HG03571 (cell line): ENCODE data around the gene USP34.

Source experiments
- ATAC-seq: cut with Tn5 transposase; IDR thresholded peaks from one replicate; pipeline ENCODE4 v1.9.1; 2021; ENCODE audit not compliant: unreplicated experiment

The USP34 gene

DNA sequence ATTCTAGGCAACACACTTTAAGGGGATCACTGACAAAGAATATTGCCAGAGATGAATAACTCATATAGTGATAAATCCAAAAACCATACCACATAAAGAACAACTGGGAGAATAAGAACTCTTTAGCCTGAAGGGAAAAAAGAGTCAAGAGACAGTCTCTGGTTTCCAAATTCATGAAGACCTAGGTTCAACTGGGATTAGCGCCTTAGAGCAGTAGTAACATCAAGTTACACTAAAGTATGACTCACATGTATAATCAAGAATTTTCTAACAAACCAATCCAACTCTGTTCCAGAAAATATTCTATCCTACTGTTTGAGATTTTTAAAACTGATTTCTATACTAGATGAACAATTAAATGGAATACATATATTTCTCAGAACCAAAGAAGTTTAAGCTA, 93.8 kb downstream of the USP34 start:
- ATAC-seq = no peak

DNA sequence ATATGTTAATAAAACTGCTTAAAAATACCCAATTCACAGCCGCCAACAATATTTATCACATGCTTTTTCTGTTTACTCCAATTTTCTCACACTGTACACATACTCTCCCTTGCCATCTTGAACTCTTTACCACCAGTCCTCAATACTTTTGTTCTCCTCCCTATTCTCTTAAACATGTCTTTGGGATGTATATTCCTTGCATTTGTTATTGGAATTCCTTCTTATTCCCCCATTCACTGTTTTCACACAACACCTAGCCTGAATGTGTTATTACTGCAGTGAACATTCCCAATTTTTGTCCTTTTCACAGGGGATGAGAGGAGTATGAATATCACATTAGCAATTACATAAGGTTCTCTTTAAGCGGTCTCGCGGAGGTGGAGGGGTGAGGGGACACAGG, 94.7 kb downstream of the USP34 start:
- no peak for ATAC-seq

DNA sequence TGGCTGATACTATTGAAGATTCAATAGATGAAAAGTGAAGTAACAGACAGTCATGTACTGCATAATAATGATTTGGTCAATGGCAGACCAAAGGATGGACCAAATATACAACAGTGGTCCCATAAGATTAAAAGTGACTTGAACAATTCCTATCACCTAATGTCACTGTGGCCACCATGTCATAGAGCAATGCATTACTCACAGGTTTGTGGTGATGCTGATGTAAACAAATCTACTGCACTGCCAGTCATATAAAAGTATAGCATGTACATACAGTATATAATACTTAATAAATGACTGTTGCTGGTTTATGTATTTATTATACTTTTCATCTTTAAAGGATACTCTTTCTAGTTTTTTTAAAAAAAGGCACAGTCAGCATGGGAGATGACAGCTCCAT, 99.9 kb downstream of the USP34 start:
- ATAC-seq = no peak

DNA sequence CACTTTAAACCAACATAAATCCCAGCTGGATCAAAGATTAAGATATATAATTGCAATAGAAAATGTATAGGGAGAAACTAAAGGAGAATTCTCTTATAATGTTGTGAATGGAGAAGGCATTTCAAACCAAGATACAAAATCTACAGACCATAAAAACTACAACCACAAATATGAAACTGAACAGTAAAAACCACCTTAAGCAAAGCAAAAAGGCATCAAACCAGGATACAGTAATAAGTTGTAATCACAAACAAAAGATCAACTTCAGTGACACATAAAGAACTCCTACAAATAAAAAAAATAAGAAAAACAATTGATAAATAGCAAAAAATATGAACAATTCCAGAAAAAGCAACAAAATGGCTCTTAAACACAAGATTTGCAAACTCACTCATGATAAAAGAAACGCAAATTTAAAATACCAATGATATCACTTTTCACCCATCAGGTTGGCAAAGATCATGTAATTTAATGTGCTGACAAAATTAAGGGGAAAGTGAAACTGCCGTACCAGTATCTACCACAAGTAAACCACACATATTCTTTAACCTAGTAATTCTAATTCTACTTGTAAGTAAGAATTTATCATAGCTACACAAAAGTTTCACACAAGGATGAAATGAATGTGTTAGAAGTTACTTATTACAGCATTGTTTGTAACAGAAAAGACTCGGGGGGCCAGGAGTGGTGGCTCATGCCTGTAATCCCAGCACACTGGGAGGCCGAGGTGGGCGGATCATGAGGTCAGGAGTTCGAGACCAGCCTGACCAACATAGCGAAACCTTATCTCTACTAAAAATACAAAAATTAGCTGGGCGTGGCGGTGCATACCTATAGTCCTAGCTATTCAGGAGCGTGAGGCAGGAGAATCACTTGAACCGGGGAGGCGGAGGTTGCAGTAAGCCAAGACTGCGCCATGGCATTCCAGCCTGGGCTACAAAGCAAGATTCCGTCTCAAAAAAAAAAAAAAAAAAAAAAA, 101.9 kb downstream of the USP34 start:
- ATAC-seq = no peak

DNA sequence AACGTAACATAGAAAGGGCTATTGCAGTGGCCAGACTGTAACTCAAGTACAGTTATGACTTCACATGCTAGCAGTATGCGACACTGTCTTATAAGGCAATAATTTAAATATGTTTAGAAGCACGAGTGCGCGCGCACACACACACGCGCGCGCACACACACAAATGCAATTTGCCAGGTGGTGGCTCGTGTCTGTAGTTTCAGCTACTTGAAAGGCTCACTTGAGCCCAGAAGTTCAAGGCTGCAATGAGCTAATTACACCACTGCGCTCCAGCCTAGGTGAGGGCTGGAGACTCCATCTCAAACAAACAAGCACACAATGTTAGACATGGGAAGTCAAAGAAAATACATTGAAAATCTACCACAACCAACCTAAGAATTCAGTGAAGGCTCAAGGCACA, 103.7 kb downstream of the USP34 start:
- no peak for ATAC-seq

DNA sequence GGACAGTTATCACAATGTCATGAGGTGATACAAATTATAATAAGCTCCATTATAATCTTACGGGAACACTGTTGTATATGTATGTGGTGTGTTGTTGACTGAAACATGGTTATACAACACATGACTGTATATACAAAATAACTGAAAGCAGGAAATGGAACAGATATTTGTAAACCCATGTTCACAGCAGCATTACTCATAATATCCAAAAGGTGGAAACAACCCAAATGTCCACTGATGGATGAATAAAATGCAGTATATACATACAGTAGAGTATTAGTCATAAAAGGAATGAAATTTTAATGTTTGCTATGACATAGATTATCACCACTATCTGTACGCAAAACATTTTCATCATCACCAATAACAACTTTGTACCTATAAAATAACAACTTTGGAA, 107.3 kb downstream of the USP34 start:
- no peak for ATAC-seq

DNA sequence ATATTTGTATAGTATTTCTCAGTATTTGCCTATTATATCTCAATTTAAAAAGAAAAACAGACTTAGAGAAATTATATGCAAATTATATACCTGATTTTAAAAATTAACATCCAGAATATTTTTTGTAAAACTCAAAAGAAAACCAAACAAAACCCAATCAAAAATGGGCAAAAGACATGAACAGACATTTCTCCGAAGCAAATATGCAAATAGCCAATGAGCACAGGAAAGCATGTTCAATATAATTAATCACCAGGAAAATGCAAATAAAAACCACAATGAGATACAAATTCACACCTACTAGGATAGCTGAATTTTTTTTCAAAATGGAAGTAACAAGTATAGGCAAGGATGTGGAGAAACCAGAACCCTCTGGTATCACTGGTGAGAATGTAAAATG, 108.0 kb downstream of the USP34 start:
- ATAC-seq = no peak

DNA sequence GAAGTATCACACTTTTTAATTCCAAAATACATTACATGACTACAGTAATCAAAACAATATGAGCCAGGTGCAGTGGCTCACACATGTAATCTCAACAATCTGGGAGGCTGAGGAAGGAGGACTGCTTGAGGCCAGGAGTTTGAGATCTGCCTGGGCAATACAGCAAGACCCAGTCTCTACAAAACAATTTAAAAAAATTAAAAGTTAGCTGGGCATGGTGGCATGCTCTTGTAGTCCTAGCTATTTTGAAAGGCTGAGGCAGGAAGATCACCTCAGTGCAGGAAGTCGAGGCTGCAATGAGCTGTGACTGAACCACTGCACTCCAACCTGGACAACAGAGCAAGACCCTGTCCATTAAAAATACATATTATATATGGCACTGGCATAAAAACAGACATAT, 109.8 kb downstream of the USP34 start:
- ATAC-seq = no peak

DNA sequence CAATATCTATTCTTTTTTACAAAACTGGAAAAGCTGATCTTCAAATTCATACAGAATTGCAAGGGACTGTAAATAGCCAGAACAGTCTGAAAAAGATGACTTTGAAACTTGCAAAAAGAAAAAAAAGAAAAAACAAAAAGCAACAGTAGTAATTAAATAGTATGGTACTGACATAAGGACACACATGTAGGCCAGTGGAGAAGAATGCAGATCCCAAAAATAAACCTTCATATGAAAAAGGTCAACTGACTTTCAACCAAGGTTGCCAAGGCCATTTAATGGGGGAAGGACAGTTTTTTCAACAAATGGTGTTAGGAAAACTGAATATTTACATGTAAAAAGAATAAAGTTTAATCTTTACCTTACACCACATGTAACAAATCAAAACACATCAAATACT, 111.8 kb downstream of the USP34 start:
- no peak for ATAC-seq

DNA sequence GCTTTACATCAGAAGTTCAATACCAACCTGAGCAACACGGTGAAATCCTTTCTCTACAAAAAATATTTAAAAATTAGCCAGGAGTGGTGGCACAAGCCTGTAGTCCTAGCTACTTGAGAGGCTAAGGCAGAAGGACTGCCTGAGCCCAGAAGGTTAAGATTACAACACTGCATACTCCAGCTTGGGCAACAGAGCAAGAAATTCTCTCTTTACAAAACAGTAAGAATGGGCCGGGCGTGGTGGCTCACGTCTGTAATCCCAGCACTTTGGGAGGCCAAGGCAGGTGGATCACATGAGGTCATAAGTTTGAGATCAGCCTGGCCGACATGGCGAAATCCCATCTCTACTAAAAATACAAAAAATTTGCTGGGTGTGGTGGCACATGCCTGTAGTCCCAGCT, 113.2 kb downstream of the USP34 start:
- ATAC-seq = no peak

DNA sequence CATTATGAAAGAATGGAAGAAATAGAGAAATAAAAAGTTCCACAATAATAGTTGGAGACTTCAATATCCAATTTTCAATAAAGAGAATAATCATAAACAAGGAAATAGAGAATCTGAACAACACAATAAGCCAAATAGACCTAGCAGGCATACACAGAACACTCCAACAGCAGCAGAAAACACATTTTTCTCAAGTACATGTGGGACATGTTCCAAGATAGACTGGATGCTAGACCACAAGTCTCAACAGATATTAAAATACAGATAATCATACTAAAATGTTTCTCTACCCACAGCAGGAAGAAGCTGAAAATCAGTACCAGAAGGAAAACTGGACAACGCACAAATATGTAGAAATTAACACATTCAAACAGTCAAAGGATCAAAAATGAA, 113.9 kb downstream of the USP34 start:
- no peak for ATAC-seq

DNA sequence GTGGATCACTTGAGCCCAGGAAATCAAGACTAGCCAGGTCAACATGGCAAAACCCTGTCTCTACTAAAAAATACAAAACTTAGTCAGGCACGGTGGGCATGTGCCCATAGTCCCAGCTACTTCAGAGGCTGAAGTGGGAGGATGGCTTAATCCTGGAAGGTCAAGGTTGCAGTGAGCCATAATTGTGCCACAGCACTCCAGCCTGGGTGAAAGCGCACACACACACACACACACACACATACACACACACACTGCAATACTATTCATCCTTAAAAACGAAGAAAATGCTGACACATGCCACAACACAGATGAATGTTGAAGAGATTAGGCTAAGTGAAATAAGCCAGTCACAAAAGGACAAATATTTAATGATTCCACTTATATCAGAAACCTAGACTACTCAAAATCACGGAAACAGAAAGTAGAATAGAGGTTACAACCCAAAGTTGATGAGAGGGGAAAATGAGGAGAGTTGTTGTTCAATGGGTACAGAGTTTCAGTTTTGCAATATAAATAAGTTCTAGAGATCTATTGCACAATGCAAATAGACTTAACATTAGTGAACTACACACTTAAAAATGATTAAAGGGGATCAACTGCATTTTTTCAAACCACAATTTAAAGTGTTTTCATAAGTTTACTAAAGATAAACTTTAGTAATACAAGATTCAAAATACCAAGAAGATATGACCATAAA, 114.5 kb downstream of the USP34 start:
- no peak for ATAC-seq

DNA sequence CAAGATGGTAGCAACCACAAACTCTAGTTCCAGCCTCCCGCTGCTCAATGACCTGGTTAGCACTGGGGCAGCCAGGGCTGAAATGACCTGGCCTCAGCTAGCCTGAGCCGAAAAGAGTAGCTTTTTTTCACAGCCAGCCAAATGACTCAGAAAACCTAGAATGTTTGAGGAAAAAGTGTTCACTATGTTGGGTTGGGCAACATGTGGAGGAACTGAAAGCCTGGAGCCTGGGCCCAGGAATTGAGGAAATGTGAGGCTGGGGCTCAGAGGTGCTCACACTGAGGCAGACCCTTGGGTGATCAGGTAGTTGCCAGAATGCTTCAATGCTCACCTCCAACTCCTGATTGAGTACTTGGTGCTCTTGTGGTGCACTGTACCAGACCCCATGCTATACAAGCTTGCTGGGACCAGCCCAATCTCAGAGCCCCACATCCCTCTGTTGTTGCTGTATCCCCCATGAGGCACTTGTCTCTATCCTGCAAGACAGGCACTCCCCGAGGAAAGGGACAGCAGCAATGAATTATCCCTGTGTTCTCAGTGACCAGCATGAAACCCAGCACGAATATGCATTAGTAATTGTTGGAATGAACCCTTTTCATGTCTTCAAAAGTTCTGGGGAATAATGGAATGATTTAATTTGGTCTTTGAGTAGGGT, 116.2 kb downstream of the USP34 start:
- ATAC-seq = no peak

DNA sequence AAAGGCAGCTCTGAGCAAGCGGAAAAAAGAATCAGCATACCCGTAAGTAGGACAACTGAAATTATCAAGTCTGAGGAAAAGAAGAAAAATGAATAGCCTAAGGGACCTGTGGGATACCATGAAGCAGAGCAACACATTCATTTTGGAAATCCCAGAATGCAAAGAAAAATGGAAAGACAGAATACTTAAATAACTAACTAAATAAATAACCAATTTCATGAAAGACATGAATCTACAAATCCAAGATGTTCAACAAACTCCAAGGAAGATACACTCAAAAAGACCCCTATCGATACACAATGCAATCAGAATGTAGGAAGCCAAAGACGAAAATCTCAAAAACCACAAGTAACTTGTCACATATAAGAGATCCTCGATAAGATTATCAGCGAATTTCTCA, 117.0 kb downstream of the USP34 start:
- ATAC-seq = no peak

DNA sequence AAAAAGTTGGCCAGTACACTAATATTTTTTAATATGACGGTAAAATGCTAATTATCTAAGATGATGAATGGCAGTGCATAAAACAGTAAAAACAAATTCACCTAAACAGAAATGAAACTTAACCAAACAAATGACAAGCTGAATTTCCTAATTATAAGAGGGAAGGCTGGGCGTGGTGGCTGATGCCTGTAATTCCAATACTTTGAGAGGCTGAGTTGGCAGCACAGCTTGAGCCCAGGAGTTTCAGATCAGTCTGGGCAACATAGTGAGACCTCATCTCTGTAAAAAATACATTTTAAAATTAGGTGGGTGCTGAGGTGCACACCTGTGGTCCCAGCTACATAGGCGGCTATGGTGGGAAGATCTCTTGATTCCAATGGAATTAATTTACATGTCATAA, 120.1 kb downstream of the USP34 start:
- ATAC-seq = no peak

DNA sequence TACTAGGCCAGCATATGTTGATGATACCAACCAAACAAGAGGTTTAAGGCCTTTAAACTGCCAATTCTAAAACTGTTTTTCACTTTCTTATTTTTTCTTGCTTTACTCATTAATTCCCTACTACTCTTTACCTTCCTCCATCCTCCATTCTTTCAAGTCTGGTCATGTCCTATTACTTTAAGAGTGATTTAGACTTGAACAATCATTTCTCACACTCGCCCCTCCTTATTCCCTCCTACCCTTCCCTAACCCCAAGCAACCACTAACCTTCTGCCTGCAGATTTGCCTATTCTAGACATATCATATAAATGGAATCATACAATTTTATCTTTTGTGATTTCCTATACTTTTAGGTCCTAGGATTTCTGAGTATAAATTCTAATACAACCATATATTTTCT, 127.7 kb downstream of the USP34 start:
- no peak for ATAC-seq

DNA sequence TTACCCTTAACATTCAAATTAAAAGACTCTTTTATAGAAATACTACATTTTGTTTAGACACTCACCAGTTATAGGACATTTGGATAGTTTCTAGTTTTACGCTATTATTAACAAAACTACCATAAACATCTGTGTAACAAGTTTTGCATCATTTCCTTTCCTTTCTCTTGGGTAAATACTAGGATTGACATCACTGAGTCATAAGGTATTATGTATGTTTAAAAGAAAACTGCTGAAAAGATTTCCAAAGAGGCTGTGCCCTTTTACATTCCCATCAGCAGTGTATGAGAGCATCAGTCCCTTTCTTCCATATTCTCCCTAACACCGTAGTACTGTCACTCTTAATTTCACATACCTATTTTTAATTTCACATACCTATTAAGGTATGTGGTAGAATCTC, 130.6 kb downstream of the USP34 start:
- no peak for ATAC-seq

DNA sequence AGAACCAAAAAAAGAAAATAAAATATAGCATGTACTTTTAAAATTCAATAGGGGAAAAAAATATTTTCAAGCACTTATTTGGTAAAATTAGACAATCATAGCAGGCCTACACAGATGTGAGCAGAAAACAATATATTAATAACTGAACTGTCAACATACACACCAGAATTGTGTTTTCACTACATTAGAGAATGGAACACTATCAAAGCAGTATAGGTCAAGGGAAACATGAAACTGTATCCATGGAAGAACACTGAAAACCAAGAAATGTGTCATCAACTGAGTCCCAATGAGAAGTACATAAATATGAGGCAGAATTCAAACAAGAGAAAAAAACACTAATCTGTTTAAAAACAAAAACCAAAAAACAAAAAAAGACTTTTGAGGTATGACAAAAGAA, 132.4 kb downstream of the USP34 start:
- ATAC-seq = no peak

DNA sequence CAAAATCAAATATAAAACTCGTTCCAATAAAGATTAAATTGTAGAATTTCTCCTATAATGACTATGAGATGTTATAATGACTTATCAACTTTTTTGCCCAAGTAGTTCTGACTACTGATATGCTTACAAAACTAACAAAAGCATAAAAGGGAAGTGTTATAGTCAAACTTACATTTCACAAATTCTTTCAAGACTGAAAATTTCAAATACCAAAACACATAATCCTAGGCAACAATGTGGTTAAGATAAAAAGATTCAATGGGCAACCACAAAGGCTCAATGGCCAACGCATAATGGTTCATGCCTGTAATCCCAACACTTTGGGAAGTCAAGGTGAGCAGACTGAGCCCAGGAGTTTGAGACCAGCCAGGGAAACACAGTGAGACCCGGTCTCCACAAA, 135.7 kb downstream of the USP34 start:
- ATAC-seq = no peak

DNA sequence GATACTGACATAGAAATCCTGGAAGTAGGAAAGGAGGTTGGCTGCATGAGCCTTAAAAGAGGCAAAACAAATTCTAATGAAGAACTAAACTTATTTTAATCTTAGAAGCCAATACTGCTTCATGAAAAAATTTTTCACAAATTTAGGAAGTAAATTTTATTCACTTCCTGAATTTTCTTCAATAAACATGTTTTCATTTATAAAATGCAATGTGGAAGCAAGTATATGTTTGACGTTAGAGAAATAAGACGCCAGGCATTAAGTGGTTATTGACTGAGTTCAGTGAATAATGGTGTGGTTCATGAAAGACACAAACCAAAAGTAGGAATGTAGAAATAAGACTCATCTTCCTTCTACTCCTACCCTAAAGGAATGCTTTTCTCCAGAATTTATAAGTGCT, 136.4 kb downstream of the USP34 start:
- no peak for ATAC-seq

DNA sequence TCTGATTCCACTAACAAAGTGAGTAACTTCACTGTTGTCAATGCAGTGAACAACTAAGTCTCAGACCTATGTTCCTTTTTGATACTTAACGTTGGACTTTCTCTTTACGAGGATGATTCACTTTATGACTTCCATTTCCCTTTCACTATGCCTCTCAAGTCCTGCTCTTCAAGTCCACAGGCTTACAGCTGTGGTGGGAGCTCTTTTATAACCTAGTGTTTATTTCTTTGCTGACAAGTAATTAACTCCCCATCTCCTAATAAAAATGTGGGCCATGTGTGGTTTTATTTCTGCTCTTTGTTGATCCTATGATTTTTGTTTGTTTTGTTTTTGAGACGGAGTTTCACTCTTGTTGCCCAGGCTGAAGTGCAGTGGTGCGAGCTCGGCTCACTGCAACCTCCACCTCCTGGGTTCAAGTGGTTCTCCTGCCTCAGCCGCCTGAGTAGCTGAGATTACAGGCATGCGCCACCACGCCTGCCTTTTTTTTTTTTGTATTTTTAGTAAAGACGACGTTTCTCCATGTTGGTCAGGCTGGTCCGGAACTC, 142.1 kb downstream of the USP34 start:
- no peak for ATAC-seq

DNA sequence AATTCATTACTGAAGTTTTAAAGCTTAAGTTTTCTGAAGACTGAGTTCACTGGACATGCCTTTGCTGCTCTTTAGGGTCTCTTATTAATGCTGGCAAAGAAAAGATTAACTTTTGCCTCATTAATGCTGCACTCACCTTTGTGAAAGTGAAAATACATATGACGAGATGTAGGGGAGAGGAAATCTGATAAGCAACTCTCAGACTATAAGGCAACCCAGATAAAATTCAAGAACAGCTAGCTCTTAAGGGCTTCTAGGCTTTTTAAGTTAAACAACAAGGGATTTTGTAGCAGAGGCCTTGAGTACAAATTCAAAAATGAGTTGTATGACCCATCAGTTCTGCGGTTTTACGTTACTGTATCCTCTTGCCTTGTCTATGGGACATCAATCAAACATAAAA, 143.7 kb downstream of the USP34 start:
- no peak for ATAC-seq
